ENCODE results near the gene STK35.

The STK35 gene

DNA sequence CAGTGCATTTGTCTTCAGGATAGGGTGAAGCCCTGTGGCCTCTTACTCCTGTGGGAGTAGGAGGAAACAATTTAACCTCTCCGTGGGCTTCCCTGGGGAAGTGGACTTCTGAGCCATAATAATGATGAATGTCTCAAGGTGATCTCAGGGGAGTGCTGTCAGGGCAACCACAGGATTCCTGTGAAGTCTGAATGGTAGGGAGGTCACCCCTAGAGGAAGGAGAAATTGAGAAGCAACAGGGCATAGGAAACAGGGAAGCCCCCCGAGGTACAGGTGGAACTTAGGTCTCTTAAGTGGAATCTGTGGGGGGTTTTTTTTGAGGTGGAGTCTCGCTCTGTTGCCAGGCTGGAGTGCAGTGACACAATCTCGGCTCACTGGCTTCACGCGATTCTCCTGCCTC lies 26.9 kb downstream of the STK35 start:
- Histone ChIP-seq H4K20me1 (ENCODE audit: insufficient read depth, low read length) (no peaks in the 10 kb centered on the region), H2AFZ (ENCODE audit: low read length) (no peak overlapping the region), H3K9me2 (ENCODE audit: low read depth, low read length) (no peaks in the 10 kb centered on the region), H3F3A (ENCODE audit: insufficient read depth, low read length) (no peaks in the 10 kb centered on the region), H3K4me3 (ENCODE audit: low read depth, low read length, poor library complexity, severe bottlenecking) (no peak overlapping the region), H3K27ac (ENCODE audit: low read depth, low read length, poor library complexity, severe bottlenecking) (no peak overlapping the region), H3K36me3 (ENCODE audit: insufficient read depth, low read length) (0 out of 2 replicates have a peak, but pooled peaks cover 3% of the 10 kb centered on the region), H3K27me3 (ENCODE audit: insufficient read depth, low read length) (no peaks in the 10 kb centered on the region), H3K79me2 (ENCODE audit: insufficient read depth, low read length) (no peaks in the 10 kb centered on the region), H3K9me3 (ENCODE audit: low read length) (no peaks in the 10 kb centered on the region), H3K9ac (ENCODE audit: low read length) (no peak overlapping the region), H3K4me2 (ENCODE audit: low read length) (no peak overlapping the region), H3K4me1 (ENCODE audit: insufficient read depth, low read length, severe bottlenecking) (peaks cover 16% of the 10 kb centered on the region)
- TF ChIP-seq EZH2 (IDR thresholded peaks at IDR 0.05; ENCODE audit: borderline replicate concordance, low read length) = no peak
- TF ChIP-seq, protein P1, sequence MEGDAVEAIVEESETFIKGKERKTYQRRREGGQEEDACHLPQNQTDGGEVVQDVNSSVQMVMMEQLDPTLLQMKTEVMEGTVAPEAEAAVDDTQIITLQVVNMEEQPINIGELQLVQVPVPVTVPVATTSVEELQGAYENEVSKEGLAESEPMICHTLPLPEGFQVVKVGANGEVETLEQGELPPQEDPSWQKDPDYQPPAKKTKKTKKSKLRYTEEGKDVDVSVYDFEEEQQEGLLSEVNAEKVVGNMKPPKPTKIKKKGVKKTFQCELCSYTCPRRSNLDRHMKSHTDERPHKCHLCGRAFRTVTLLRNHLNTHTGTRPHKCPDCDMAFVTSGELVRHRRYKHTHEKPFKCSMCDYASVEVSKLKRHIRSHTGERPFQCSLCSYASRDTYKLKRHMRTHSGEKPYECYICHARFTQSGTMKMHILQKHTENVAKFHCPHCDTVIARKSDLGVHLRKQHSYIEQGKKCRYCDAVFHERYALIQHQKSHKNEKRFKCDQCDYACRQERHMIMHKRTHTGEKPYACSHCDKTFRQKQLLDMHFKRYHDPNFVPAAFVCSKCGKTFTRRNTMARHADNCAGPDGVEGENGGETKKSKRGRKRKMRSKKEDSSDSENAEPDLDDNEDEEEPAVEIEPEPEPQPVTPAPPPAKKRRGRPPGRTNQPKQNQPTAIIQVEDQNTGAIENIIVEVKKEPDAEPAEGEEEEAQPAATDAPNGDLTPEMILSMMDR (IDR thresholded peaks at IDR 0.05; ENCODE audit: low read length) = no peak

DNA sequence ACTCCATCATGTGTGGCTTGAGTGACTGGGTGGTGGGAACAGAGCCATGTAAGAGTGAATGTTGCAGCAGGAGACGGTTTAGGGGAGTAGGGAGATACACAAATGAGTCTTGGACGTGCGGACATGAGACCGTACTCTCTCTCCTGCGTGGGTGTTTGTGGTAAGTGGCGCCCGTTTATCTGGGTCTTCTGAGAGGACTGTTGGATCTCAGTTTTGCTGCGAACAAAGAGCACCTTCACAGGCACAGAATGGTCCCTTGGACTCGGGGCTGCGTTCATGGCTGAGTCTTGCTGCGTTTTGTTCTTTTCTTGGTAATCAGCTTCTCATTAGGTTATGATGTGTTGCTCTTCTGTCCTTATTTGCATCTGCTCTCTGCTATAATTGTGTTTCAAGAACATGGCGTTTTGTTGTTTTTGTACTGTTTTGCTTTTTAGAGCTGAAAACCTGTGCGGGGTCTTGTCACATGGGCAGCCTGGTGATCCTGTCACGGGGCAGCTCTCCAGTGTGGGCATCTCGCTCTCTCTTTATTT lies 28.5 kb downstream of the STK35 start:
- Histone ChIP-seq H3K9me3 (ENCODE audit: low read length) (no peaks in the 10 kb centered on the region), H3F3A (ENCODE audit: insufficient read depth, low read length) (no peaks in the 10 kb centered on the region), H3K79me2 (ENCODE audit: insufficient read depth, low read length) (no peaks in the 10 kb centered on the region), H2AFZ (ENCODE audit: low read length) (no peak overlapping the region), H3K36me3 (ENCODE audit: insufficient read depth, low read length) (0 out of 2 replicates have a peak, but pooled peaks cover 3% of the 10 kb centered on the region), H3K4me1 (ENCODE audit: insufficient read depth, low read length, severe bottlenecking) (peaks cover under 1% of the 10 kb centered on the region), H3K27ac (ENCODE audit: low read depth, low read length, poor library complexity, severe bottlenecking) (no peak overlapping the region), H3K4me2 (ENCODE audit: low read length) (no peak overlapping the region), H3K9ac (ENCODE audit: low read length) (no peak overlapping the region), H3K4me3 (ENCODE audit: low read depth, low read length, poor library complexity, severe bottlenecking) (no peak overlapping the region), H3K9me2 (ENCODE audit: low read depth, low read length) (no peaks in the 10 kb centered on the region), H3K27me3 (ENCODE audit: insufficient read depth, low read length) (no peaks in the 10 kb centered on the region), H4K20me1 (ENCODE audit: insufficient read depth, low read length) (no peaks in the 10 kb centered on the region)
- no peak for TF ChIP-seq EZH2 (IDR thresholded peaks at IDR 0.05; ENCODE audit: borderline replicate concordance, low read length)

DNA sequence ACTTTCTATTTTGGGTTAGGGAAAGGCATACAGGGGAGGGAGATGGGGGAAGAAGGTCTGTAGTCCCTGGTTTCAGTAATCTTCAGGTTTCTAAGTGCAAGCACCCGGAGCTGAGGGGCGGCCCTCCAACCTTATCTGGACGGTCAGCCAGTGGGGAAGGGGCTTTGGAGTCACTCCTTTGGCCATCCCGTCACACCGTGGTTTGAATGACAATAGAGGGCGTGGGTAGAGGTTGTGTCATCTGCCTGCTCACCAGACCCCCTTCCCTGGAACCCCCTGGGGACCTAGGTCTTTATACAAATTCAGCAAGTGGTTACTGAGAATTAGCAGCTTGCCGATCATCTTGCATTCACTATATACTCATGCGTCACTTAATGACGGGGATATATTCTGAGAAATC lies 29.1 kb downstream of the STK35 start:
- Histone ChIP-seq H3K36me3 (ENCODE audit: insufficient read depth, low read length) (no peaks in the 10 kb centered on the region), H3K27ac (ENCODE audit: low read depth, low read length, poor library complexity, severe bottlenecking) (no peak overlapping the region), H3F3A (ENCODE audit: insufficient read depth, low read length) (no peaks in the 10 kb centered on the region), H3K4me2 (ENCODE audit: low read length) (no peak overlapping the region), H3K9me3 (ENCODE audit: low read length) (no peaks in the 10 kb centered on the region), H3K79me2 (ENCODE audit: insufficient read depth, low read length) (no peaks in the 10 kb centered on the region), H3K9me2 (ENCODE audit: low read depth, low read length) (no peaks in the 10 kb centered on the region), H3K4me3 (ENCODE audit: low read depth, low read length, poor library complexity, severe bottlenecking) (no peak overlapping the region), H2AFZ (ENCODE audit: low read length) (no peak overlapping the region), H3K9ac (ENCODE audit: low read length) (no peak overlapping the region), H3K4me1 (ENCODE audit: insufficient read depth, low read length, severe bottlenecking) (no peaks in the 10 kb centered on the region), H4K20me1 (ENCODE audit: insufficient read depth, low read length) (no peaks in the 10 kb centered on the region), H3K27me3 (ENCODE audit: insufficient read depth, low read length) (no peaks in the 10 kb centered on the region)
- TF ChIP-seq, protein P1 (IDR thresholded peaks at IDR 0.05; ENCODE audit: low read length) = no peak
- TF ChIP-seq EZH2 (IDR thresholded peaks at IDR 0.05; ENCODE audit: borderline replicate concordance, low read length) = no peak

DNA sequence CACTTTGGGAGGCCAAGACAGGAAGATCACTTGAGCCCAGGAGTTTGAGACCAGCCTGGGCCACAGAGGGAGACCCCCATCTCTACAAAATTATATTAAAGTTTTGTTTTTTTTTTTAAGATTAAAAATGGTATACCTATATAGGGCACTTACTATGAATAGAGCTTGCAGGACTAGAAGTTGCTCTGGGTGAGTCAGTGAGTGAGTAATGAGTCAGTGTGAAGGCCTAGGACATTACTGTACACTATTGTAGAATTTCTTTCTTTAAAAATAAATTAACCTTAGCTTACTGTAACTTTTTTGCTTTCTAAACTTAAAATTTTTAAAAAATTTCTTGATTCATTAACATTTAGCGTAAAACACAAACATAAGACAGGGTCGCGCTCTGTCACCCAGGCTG lies 29.7 kb downstream of the STK35 start:
- Histone ChIP-seq H3K9ac (ENCODE audit: low read length) (no peak overlapping the region), H3K36me3 (ENCODE audit: insufficient read depth, low read length) (no peaks in the 10 kb centered on the region), H3K4me2 (ENCODE audit: low read length) (no peak overlapping the region), H3K27me3 (ENCODE audit: insufficient read depth, low read length) (no peaks in the 10 kb centered on the region), H3K9me3 (ENCODE audit: low read length) (no peaks in the 10 kb centered on the region), H3K4me3 (ENCODE audit: low read depth, low read length, poor library complexity, severe bottlenecking) (no peak overlapping the region), H2AFZ (ENCODE audit: low read length) (no peak overlapping the region), H4K20me1 (ENCODE audit: insufficient read depth, low read length) (no peaks in the 10 kb centered on the region), H3K27ac (ENCODE audit: low read depth, low read length, poor library complexity, severe bottlenecking) (no peak overlapping the region), H3K9me2 (ENCODE audit: low read depth, low read length) (no peaks in the 10 kb centered on the region), H3K79me2 (ENCODE audit: insufficient read depth, low read length) (no peaks in the 10 kb centered on the region), H3K4me1 (ENCODE audit: insufficient read depth, low read length, severe bottlenecking) (no peaks in the 10 kb centered on the region), H3F3A (ENCODE audit: insufficient read depth, low read length) (no peaks in the 10 kb centered on the region)
- no peak for TF ChIP-seq EZH2 (IDR thresholded peaks at IDR 0.05; ENCODE audit: borderline replicate concordance, low read length)

Data from OCI-LY1 (cell line).